GM18909 (cell line): ENCODE data around the gene SVIL.
"Not testable (repeated sequence)": the region's sequence is repeated elsewhere in the genome, so short reads cannot be mapped to it uniquely, and the experiment has no call there.

Source experiments
- ATAC-seq: cut with Tn5 transposase; IDR thresholded peaks from one replicate; pipeline ENCODE4 v1.9.1; 2021; ENCODE audit warnings: mild to moderate bottlenecking; ENCODE audit not compliant: unreplicated experiment, poor library complexity

The SVIL gene

GRCh38 chr10:29443745-29444523 is 190.8 kb downstream of the SVIL start:
- ATAC-seq: no peak

DNA sequence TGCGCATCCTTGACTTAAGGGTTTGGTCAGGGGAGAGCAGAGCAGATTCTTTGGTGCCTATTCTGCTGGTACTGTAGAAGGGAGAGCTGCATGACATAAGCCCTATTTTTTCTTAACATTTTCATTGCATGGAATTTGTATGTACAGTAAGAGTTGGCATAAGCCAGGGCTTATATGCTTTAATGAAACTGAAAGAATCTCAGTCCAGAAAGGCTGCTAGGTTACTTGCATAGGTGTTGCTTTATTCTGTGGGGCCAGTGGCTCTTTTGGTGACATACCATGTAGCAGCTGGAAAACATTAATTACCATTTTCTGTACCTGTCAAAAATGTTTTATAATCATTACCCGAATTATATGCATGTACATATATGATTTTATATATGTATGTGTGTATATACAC is 193.8 kb downstream of the SVIL start:
- ATAC-seq: no peak

DNA sequence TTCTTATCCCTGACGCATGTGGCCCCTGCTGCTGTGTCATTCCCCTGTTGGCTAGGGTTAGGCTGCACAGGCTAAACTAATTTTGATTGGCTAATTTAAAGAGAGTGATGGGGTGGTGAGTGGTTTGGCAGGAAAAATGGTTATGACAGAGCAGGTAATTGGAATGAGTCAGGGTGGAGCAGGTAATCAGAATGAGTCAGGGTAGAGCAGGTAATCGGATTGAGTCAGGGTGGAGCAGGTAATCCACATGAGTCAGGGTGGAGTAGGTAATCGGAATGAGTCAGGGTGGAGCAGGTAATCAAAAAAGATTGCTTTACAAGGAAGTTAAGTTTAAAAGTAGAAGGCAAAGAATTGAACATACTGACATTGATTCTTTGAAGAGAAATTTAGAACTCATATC is 195.8 kb downstream of the SVIL start:
- not testable (repeated sequence) for ATAC-seq

DNA sequence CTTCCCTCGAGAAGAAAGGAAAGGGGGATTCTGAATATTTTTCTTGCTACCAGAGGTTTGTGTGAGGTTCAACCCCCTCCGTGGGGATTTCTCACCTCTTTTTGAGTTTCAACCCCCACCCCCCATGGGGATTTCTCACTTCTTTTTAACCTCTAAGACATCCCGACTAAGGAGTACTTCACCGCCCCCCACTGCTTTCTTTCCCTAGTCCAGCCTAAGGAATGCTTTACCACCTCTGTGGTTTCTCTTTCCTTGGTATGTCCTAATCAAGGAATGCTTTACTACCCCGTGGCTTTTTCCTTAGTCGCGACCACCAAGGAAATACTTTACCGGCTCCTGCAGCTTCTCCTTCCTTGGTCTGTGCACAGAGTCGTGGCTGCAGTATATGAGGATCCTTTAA is 196.5 kb downstream of the SVIL start:
- no peak for ATAC-seq

DNA sequence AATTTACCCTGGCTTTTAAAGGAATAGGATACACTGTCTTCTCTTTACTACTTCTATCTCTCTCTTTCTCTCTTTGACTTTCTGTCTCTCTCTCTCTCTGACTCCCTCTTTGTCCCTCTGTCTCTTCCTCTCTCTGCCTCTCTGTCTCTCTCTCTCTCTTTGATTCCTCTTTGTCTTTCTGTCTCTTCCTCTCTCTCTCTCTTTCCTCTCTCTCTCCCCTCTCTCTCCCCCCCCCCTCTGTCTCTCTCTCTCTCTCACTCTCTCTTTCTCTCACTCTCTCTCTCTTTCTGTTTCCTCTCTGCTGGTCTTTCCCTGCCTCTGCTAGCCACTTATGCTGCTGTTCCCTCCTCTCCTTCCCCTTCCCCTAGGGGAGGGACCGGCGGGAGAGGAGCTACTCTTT is 196.9 kb downstream of the SVIL start:
- ATAC-seq: no peak

- ATAC-seq: no peak
Observed at GRCh38 chr10:29435809-29436501, 198.8 kb downstream of the SVIL start.

DNA sequence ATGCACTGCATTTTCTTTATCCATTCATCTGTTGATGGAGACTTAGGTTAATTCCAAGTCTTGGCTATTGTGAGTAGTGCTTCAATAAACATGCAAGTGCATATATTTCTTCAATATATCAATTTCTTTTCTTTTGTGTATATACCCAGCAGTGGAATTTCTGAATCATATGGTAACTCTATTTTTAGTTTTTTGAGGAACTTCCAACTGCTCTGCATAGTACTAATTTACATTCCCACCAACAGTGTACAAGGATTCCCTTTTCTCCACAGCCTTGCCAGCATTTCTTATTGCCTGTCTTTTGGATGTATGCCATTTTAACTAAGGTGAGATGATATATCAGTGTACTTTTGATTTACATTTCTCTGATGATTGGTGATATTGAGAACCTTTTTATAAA is 200.7 kb downstream of the SVIL start:
- ATAC-seq: no peak

- no peak for ATAC-seq
Observed at GRCh38 chr10:29431711-29432110, 203.1 kb downstream of the SVIL start.

GRCh38 chr10:29430101-29430500 is 204.7 kb downstream of the SVIL start:
- no peak for ATAC-seq

DNA sequence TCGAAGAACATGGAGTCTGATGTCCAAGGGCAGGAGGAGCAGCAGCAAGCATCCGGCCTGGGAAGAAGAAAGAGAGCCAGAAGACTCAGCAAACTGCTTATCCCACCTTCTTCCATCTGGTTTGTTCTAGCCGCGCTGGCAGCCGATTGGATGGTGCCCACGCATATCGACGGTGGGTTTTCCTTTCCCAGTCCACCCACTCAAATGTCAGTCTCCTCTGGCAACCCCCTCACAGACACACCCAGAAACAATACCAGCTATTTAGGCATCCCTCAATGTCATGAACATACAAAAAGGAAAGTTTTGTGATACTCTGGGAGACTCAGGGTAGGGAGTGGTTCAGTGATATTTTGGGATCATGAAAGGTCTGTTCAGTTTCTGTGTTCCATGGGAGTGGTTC is 206.3 kb downstream of the SVIL start:
- no peak for ATAC-seq

DNA sequence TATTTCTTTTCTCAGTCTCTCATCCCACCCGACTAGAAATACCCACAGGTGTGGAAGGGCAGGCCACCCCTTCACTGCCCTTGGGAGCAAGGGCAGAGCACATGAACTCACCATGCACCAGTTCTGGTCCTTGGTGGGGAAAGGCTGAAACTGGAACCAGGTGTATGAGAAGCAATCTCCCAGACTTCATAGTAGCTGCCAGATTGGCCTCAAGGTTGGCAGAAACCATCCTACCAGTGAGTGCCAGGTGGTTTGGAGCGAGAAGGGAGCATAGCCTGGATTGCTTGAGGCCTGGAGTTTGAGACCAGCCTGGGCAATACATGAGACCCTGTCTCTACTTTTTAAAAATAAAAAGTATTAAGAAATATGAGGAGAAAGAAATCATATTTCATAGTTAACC is 207.1 kb downstream of the SVIL start:
- ATAC-seq: no peak

DNA sequence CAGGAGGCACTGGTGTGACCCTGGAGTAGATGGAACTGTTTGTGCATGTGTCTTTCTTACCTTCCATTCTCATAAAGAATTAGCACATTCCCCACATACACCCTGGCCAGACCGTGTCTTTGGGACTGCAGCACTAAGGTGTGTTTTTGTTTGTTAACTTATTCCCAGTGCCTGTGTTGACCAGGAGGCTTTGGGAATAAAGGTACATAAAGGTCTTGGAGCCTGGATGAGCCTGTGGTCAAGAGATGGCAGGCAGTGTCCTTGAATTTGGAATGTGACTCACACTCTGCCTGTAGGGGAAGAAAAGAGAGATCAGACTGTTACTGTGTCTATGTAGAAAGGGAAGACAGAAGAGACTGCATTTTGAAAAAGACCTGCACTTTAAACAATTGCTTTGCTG is 208.4 kb downstream of the SVIL start:
- ATAC-seq: no peak

GRCh38 chr10:29424017-29424416 is 210.8 kb downstream of the SVIL start:
- ATAC-seq: no peak

DNA sequence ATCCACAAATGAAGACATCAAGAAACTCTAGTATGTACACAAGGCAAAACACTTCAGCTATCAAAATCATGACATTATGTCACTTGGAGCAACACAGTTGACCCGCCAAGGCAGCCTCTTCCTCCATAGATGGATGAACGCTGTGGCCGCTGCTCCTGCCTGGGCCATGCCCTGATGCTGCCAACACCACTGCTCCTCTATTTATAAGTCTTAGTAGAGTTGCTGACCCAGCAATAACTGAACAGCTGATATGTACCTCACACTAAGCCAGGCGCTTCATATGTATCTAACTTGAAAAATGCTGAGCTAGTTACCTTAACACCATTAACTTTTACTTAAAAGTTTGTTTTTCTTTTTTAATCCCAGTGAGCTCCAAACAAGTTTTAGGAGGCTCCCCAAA is 214.0 kb downstream of the SVIL start:
- no peak for ATAC-seq

DNA sequence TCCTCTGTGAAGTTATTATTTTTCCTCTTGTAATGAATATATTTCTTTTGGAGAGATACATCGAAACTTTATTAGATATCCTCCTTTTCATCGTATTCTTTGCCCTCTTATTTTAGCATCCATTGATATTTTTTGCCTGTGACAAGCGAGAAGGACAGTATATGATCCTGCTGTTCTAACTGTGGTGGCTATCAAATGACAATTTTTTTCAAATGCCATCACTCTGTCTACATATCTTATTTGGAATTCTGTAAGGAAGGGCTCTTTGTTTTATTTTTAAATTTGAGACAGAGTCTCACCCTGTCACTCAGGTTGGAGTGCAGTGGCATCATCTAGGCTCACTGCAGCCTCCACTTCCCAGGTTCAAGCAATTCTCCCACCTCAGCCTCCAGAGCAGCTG is 217.4 kb downstream of the SVIL start:
- no peak for ATAC-seq

GRCh38 chr10:29415876-29416275 is 218.9 kb downstream of the SVIL start:
- no peak for ATAC-seq

GRCh38 chr10:29414501-29414900 is 220.3 kb downstream of the SVIL start:
- ATAC-seq: no peak

DNA sequence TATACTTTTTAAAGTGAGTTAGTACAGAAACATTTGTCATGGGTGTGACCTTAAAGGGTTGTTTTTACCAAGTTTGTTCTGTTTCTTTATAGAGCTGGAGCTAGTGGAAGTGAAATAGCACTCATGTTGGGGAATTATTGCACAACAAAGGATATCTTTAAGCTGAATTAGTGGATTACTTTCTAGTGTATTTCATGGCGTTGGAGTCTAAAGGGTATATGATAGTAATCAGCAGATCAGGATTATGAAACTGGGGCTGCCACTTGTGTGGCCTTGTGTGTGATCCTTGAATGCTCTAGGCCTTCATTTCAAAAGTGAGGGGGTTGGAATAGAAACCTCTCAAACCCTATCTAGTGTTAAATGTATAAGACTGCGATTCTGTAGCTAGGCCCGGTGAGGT is 222.3 kb downstream of the SVIL start:
- no peak for ATAC-seq

DNA sequence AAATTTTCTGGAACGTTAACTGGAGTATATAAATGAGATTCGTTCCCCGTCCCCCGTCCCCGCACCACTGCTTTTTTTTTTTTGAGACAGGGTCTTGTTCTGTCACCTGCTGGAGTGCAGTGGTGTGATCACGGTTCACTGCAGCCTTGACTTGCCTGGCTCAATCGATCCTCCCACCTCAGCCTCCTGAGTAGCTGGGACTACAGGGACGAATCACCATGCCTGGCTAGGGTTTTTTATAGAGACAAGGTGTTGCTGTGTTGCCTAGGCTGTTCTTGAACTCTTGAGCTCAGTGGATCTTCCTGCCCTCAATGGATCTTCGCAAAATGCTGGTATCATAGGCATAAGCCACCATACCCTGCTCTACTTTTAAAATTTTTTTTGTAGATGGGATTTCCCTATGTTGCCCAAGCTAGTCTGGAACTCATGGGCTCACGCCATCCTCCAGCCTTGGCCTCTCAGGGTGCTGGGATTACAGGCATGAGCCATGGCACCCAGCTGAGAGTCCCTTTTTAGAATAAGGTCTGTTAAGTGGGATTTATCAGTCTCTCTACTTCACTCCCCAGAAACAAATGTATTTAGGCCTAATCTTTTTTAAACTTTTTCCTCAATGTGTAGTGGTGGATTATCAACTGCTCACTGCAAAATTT is 223.0 kb downstream of the SVIL start:
- ATAC-seq: no peak

DNA sequence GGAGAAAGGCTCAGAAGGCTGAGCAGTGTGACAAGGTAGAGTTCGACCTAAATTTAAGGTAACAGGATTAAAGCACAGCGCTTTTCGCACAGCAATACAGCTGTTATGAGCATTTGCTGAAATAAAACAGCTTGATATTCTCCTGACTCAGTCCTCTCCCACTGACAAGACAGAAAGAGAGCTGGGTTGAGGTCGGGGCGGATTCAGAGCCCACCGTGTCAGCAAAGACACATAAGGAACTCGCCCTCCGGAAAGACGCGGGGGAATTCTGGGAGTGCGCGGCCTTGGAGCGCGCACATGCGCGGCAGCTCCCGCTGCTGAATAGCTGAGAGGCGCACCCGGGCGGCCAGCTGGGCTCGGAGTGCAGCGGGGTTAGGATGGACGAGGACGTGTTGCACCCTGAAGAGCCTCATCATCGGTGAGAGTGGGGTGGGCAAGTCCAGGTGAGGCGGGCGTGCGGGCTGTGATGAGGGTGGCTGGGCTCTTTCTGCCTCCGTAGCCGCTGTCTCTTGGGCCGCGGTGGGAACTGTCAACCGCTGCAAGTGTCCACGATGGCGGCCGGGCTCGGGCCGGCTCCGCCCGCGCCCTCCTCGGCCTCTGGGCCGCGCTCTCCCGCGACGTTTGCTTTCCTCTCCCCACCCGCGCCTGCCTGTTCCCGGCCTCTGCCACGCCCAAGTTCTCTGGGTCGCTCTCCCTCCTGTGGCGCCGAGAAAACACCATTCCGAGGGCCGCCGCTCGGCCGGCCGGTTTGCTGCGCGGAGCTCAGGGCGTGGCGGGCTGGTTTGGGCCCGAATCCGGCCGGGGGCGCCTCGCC is 225.3 kb downstream of the SVIL start:
- peak; percentile 74 for ATAC-seq

DNA sequence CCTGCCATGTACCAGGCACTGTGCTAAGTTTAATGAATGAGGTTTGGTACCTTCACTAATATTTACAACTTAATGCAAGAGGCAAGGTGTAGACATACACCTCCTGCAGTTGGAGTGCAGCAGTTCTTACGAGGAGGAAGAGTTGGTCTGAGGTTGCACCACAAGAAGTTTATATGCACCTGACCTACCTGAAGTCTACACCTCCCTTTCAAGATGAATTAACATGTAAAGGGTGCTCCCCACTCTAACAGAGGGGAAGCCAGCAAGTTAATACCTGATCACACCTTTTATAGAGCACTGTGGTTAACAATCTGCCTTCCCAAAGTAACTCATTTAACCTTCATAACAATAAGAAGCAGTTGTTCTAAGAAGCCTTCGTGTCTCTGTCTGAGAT is 225.9 kb downstream of the SVIL start:
- ATAC-seq: no peak
